IMR-90 (cell line): Measurements from ENCODE around the gene TRAIP. TPM values are rescaled to one million over a fixed set of nuclear protein-coding genes. Genes with fewer than 3 reads are reported as not detected.

ENCODE experiments used
- ATAC-seq: fragments of 200-7000 bp; cut with Tn5 transposase; 2 replicates; pipeline ENCODE4 v1.9.1; 2020; ENCODE audit warnings: low read depth, mild to moderate bottlenecking, moderate library complexity
- BruUV-seq: library from RNA; stranded (reverse); fragments of 400-500 nt; replicated peaks from 2 replicates; lab custom pipeline; 2021; lab: Mats Ljungman, UMichigan
- CTCF ChIA-PET: fragments of 300-600 bp; formaldehyde crosslinking; extraction: SDS; loops from one replicate; lab custom pipeline; 2021; ENCODE audit warnings: antibody characterized with exemption; lab: Yijun Ruan, JAX
- POLR2A ChIA-PET: fragments of 300-600 bp; sonication (Branson Sonifier 250); formaldehyde crosslinking; loops from one replicate; lab custom pipeline; 2022; ENCODE audit warnings: antibody characterized with exemption; ENCODE audit not compliant: unreplicated experiment; lab: Charles Lee
- DNase-seq: peaks from one replicate; pipeline ENCODE4 v3.0.0; 2013
- H2AFZ ChIP-seq: replicated peaks from 2 replicates; pipeline ENCODE3; 2013; ENCODE audit warnings: low read length, mild to moderate bottlenecking; ENCODE audit not compliant: poor library complexity
- H2AK5ac ChIP-seq: 2 replicates; pipeline ENCODE4 v1.6.1; 2013; ENCODE audit warnings: low read depth, low read length, inconsistent platforms
- H2AK9ac ChIP-seq: replicated peaks from 2 replicates; pipeline ENCODE3; 2013; ENCODE audit warnings: mild to moderate bottlenecking, low read depth, low read length, moderate library complexity; ENCODE audit not compliant: poor library complexity
- H2BK120ac ChIP-seq: 2 replicates; pipeline ENCODE4 v1.6.1; 2013; ENCODE audit warnings: low read depth, low read length, inconsistent platforms
- H2BK15ac ChIP-seq: 3 replicates; pipeline ENCODE4 v1.6.1; 2013; ENCODE audit warnings: low read depth, low read length, inconsistent platforms
- H2BK20ac ChIP-seq: 2 replicates; pipeline ENCODE4 v1.6.1; 2013; ENCODE audit warnings: low read depth, mild to moderate bottlenecking, inconsistent platforms, low read length, moderate library complexity
- H2BK5ac ChIP-seq: 2 replicates; pipeline ENCODE4 v1.6.1; 2013; ENCODE audit warnings: mild to moderate bottlenecking, low read depth, low read length, inconsistent platforms; ENCODE audit not compliant: poor library complexity, severe bottlenecking
- H3K14ac ChIP-seq: replicated peaks from 2 replicates; pipeline ENCODE4 v1.6.1; 2013; ENCODE audit warnings: low read depth, low read length, inconsistent platforms
- H3K18ac ChIP-seq: 2 replicates; pipeline ENCODE4 v1.6.1; 2013; ENCODE audit warnings: low read depth, low read length, control low read depth
- H3K23ac ChIP-seq: 2 replicates; pipeline ENCODE4 v1.6.1; 2013; ENCODE audit warnings: low read depth, low read length, inconsistent platforms
- H3K27ac ChIP-seq: 2 replicates; pipeline ENCODE4 v1.5.1; 2013; ENCODE audit warnings: mild to moderate bottlenecking, control low read depth, low read length; ENCODE audit not compliant: insufficient read depth
- H3K27me3 ChIP-seq: 2 replicates; pipeline ENCODE4 v1.6.1; 2013; ENCODE audit warnings: low read length; ENCODE audit not compliant: control insufficient read depth, insufficient read depth
- H3K36me3 ChIP-seq: 2 replicates; pipeline ENCODE4 v1.6.1; 2013; ENCODE audit warnings: low read length, mixed read lengths; ENCODE audit not compliant: control insufficient read depth, insufficient read depth
- H3K4ac ChIP-seq: 2 replicates; pipeline ENCODE4 v1.6.1; 2013; ENCODE audit warnings: low read depth, low read length, inconsistent platforms
- H3K4me1 ChIP-seq: 2 replicates; pipeline ENCODE4 v1.6.1; 2013; ENCODE audit warnings: low read length, mixed read lengths; ENCODE audit not compliant: control insufficient read depth, insufficient read depth
- H3K4me2 ChIP-seq: 2 replicates; pipeline ENCODE4 v1.6.1; 2013; ENCODE audit warnings: low read depth, mild to moderate bottlenecking, control low read depth, low read length, moderate library complexity
- H3K4me3 ChIP-seq: 2 replicates; pipeline ENCODE4 v1.5.1; 2013; ENCODE audit warnings: low read depth, mild to moderate bottlenecking, control low read depth, low read length, moderate library complexity; ENCODE audit not compliant: insufficient read depth
- H3K56ac ChIP-seq: 2 replicates; pipeline ENCODE4 v1.6.1; 2013; ENCODE audit warnings: low read length, inconsistent platforms; ENCODE audit not compliant: insufficient read depth; ENCODE audit errors: extremely low read depth
- H3K79me1 ChIP-seq, 2 experiments: 2 replicates each; pipeline ENCODE4 v1.6.1; 2013; ENCODE audit warnings: low read length in 2 of 2, inconsistent platforms in 1 of 2, low read depth in 1 of 2
- H3K9ac ChIP-seq: 2 replicates; pipeline ENCODE4 v1.6.1; 2013; ENCODE audit warnings: low read depth, low read length, control low read depth
- H3K9me1 ChIP-seq: 2 replicates; pipeline ENCODE4 v1.6.1; 2013; ENCODE audit warnings: low read length, inconsistent platforms; ENCODE audit not compliant: insufficient read depth
- H3K9me3 ChIP-seq: 2 replicates; pipeline ENCODE4 v1.6.1; 2013; ENCODE audit warnings: low read length; ENCODE audit not compliant: control insufficient read depth, insufficient read depth
- H4K20me1 ChIP-seq: 2 replicates; pipeline ENCODE4 v1.6.1; 2013; ENCODE audit warnings: low read length, inconsistent platforms; ENCODE audit not compliant: insufficient read depth
- H4K5ac ChIP-seq: 2 replicates; pipeline ENCODE4 v1.6.1; 2013; ENCODE audit warnings: mild to moderate bottlenecking, low read depth, low read length, control low read depth
- H4K8ac ChIP-seq, 2 experiments: 2 replicates each; pipeline ENCODE4 v1.6.1; 2013; ENCODE audit warnings: low read depth in 2 of 2, low read length in 2 of 2, control low read depth in 1 of 2, inconsistent platforms in 1 of 2
- H4K91ac ChIP-seq: 2 replicates; pipeline ENCODE4 v1.6.1; 2013; ENCODE audit warnings: low read depth, low read length, inconsistent platforms; ENCODE audit not compliant: insufficient read depth
- BHLHE40 ChIP-seq: fragments of 150-350 bp; IDR thresholded peaks from 2 replicates; pipeline ENCODE4 v1.6.1; 2016; ENCODE audit warnings: mild to moderate bottlenecking, low read depth, low read length
- FOS ChIP-seq: fragments of 150-350 bp; IDR thresholded peaks from 2 replicates; pipeline ENCODE4 v1.6.1; 2016; ENCODE audit warnings: low read depth, low read length
- MAFK ChIP-seq: IDR thresholded peaks from 2 replicates; pipeline ENCODE4 v1.6.1; 2012; ENCODE audit warnings: low read depth, low read length, improper control_type of control experiment
- NFE2L2 ChIP-seq: fragments of 150-350 bp; IDR thresholded peaks from 2 replicates; pipeline ENCODE4 v1.6.1; 2016; ENCODE audit warnings: low read depth, mild to moderate bottlenecking, low read length
- POLR2A ChIP-seq: IDR thresholded peaks from 2 replicates; pipeline ENCODE4 v1.6.1; 2012; ENCODE audit warnings: mild to moderate bottlenecking, low read depth, low read length
- RCOR1 ChIP-seq: IDR thresholded peaks from 2 replicates; pipeline ENCODE4 v1.6.1; 2012; ENCODE audit warnings: mild to moderate bottlenecking, low read length, improper control_type of control experiment; ENCODE audit not compliant: insufficient replicate concordance
- WGBS, 2 experiments: methylation state at CpG; one replicate each; pipeline versions ENCODE4 v1.1.5 to v1.1.7; 2013; ENCODE audit warnings: missing lambda C conversion rate in 2 of 2; ENCODE audit not compliant: insufficient read length in 1 of 2; ENCODE audit errors: extremely low coverage in 2 of 2; 5-methylcytosine and 5-hydroxymethylcytosine counted together
- dilution Hi-C: fragments of 300-500 bp; cut with HindIII; formaldehyde crosslinking; loops from one replicate; pipeline ENCODE4 v1.14.3; 2018; ENCODE audit warnings: low sequenced_read_pairs; ENCODE audit not compliant: unreplicated experiment
- in situ Hi-C: fragments of 300-500 bp; cut with MboI; formaldehyde crosslinking; loops from 3 replicates; pipeline ENCODE4 v1.14.3; 2019; ENCODE audit warnings: low sequenced_read_pairs, inconsistent platforms, mixed read lengths
- intact Hi-C: fragments of 100-400 bp; cut with micrococcal nuclease; formaldehyde crosslinking; loops from 2 replicates; pipeline ENCODE4 v1.10.0; 2022
- polyA plus RNA-seq, 3 experiments: library from polyadenylated mRNA; depleted of rRNA; stranded (reverse); fragments of >200 nt; gene quantifications; 2 replicates each; pipeline ENCODE4 v1.2.3, GENCODE V29; 2012; ENCODE audit warnings: low replicate concordance in 1 of 3
- total RNA-seq: library from RNA; depleted of rRNA; stranded (reverse); fragments of >200 nt; gene quantifications from 2 replicates; pipeline ENCODE4 v1.2.3, GENCODE V29; 2012
- TF ChIP-seq, protein P1 (sequence below): fragments of 150-350 bp; IDR thresholded peaks from 2 replicates; pipeline ENCODE4 v1.6.1; 2016; ENCODE audit warnings: low read depth, mild to moderate bottlenecking, low read length, moderate library complexity, borderline replicate concordance

Gene TRAIP
- total and polyA plus RNA-seq, 2 of the 4 experiments (the other 2 are of a cell fraction), result 6.3 to 9.2 TPM

DNA sequence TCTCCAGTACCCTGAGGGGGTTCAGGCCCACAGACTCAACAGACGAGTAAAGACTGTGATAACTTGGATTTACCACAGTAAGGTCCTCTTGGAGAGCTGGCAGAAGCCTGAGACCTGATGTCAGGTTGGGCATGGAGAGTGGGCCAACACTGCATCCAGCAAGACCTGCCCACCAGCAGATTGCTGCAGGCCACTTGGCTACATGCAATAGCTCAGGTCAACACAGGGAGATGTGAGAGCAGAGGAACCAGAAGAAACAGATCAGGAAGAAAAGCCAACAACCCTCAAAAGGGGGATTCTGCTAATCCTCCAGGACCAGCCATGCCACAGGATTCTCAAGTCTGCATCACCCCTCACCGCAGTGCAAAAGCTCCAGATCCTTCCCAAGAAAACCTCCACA lies 68.3 kb downstream of the TRAIP start (continued):
- TF ChIP-seq BHLHE40, result no peak

DNA sequence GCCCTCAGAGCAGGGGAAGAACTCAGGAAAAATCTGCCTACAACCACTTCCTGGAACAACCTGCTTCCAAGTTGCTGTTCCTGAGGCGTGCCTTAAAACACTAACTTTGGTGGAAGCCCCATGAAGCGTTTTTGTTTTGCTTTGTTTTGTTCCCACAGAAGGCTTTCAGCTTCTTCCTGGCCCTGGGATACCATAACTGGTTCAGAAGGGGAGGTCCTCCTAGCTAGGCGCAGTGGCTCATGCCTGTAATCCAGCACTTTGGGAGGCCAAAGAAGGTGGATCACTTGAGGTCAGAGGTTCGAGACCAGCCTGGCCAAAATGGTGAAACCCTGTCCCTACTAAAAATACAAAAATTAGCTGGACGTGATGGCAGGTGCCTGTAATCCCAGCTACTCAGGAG lies 68.8 kb downstream of the TRAIP start:
- Histone ChIP-seq H2BK120ac (no peak overlapping the region), H4K5ac (peak overlapping the region; percentile 92; the same call in 1 of the 2 replicates), H3K4me3 (no peak overlapping the region), H2BK15ac (no peak overlapping the region), H2AK5ac (0 out of 2 replicates have a peak overlapping the region, but pooled peaks have one; percentile 84), H3K9me1 (peaks cover 5% of the 10 kb centered on the region), H3K27ac (no peak overlapping the region), H2AFZ (no peak overlapping the region), H3K9me3 (no peaks in the 10 kb centered on the region), H2AK9ac (no peak overlapping the region), H3K4ac (no peak overlapping the region), H3K23ac (no peak overlapping the region), H3K4me2 (no peak overlapping the region), H3K56ac (no peak overlapping the region), H2BK5ac (no peak overlapping the region), H2BK20ac (no peak overlapping the region), H3K79me1 (peaks cover 4 to 36% of the 10 kb centered on the region in 2 experiments), H4K20me1 (peaks cover 6% of the 10 kb centered on the region; the same call in 1 of the 2 replicates), H4K91ac (no peak overlapping the region), H3K36me3 (peaks cover 5% of the 10 kb centered on the region; the same call in 1 of the 2 replicates), H3K14ac (no peak overlapping the region), H3K27me3 (peaks cover 3% of the 10 kb centered on the region; the same call in 1 of the 2 replicates), H3K18ac (no peak overlapping the region), H3K9ac (no peak overlapping the region), H3K4me1 (peaks cover 7% of the 10 kb centered on the region), H4K8ac (peak overlapping the region; percentile 92 to 99; a peak in 3 of 4 replicates)
- ChIA-PET POLR2A (no interaction called here), CTCF (no interaction called here)
- ATAC-seq (no peak), DNase-seq (no peak)
- 100% methylated on average over 3 of the region's 5 CpGs; no CpG with 5 or more reads in 1 of the 2 experiments for WGBS, 2 experiments
- intact Hi-C loops, result no loop called here
- no TSS peak for BruUV-seq
- TF ChIP-seq POLR2A (no peak), MAFK (no peak), BHLHE40 (no peak), NFE2L2 (no peak), FOS (no peak), RCOR1 (no peak)
- TF ChIP-seq, protein P1, sequence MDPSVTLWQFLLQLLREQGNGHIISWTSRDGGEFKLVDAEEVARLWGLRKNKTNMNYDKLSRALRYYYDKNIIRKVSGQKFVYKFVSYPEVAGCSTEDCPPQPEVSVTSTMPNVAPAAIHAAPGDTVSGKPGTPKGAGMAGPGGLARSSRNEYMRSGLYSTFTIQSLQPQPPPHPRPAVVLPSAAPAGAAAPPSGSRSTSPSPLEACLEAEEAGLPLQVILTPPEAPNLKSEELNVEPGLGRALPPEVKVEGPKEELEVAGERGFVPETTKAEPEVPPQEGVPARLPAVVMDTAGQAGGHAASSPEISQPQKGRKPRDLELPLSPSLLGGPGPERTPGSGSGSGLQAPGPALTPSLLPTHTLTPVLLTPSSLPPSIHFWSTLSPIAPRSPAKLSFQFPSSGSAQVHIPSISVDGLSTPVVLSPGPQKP, result no peak
- in situ Hi-C loops, result no loop called here
- dilution Hi-C loops, result no loop called here
